ENCODE data around the gene RIMS3.

Gene RIMS3

DNA sequence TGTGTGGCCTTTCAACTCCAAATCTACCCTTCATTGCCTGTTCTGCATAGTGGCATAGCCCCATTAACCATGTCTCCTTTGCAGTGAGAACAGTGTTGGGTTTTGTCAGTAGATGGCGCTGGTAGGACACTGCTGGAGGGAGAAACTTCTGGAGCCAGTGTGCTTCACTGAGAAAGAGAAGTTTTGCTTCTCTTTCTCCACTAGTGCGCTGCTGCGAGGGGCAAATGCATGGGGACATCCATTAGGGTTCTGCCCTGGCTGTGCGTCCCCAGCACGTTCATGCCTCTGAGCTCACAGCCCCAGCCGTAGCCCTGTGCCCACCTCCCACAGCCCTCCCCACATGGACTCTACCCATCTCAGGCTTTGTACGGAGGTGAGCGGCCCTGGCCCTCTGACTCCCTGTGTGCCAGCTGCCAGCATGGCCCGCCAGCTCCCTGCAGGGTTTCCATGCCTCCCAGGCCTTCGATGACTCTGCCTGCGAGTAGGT, 53.1 kb downstream of the RIMS3 start:
- no peaks in the 10 kb centered on the region for H3K9me3 ChIP-seq (ENCODE audit: insufficient read depth, low read length)
- peak overlapping the region; percentile 66 for H3K4me3 ChIP-seq (ENCODE audit: low read length)
- peak; percentile 86 for TF ChIP-seq CTCF (IDR thresholded peaks at IDR 0.05; ENCODE audit: low read depth, low read length)
- TF ChIP-seq EZH2phosphoT487 (IDR thresholded peaks at IDR 0.05; ENCODE audit: low read depth), result no peak
- peaks cover 5% of the 10 kb centered on the region for H3K4me1 ChIP-seq (ENCODE audit: low read length)
- H3K27me3 ChIP-seq (ENCODE audit: low read depth, low read length), result no peaks in the 10 kb centered on the region
- peak overlapping the region; percentile 82 for H3K4me2 ChIP-seq (ENCODE audit: low read length)
- no peaks in the 10 kb centered on the region for H3K79me2 ChIP-seq (ENCODE audit: low read length)
- peak overlapping the region; percentile 24; the same call in 1 of the 2 replicates for H3K9ac ChIP-seq (ENCODE audit: low read length)
- H2AFZ ChIP-seq (ENCODE audit: low read depth, low read length), result peak overlapping the region; percentile 64; the same call in 1 of the 2 replicates
- H3K27ac ChIP-seq (ENCODE audit: low read length), result no peak overlapping the region
- no peaks in the 10 kb centered on the region for H3K36me3 ChIP-seq (replicated peaks; ENCODE audit: low read depth, low read length)
- H4K20me1 ChIP-seq (ENCODE audit: insufficient read depth, low read length), result no peaks in the 10 kb centered on the region

- Histone ChIP-seq H3K4me2 (ENCODE audit: low read length) (no peak overlapping the region), H2AFZ (ENCODE audit: low read depth, low read length) (no peak overlapping the region), H3K36me3 (replicated peaks; ENCODE audit: low read depth, low read length) (no peaks in the 10 kb centered on the region), H4K20me1 (ENCODE audit: insufficient read depth, low read length) (no peaks in the 10 kb centered on the region), H3K27ac (ENCODE audit: low read length) (no peak overlapping the region), H3K9me3 (ENCODE audit: insufficient read depth, low read length) (no peaks in the 10 kb centered on the region), H3K79me2 (ENCODE audit: low read length) (no peaks in the 10 kb centered on the region), H3K9ac (ENCODE audit: low read length) (no peak overlapping the region), H3K4me1 (ENCODE audit: low read length) (peaks cover 5% of the 10 kb centered on the region), H3K4me3 (ENCODE audit: low read length) (no peak overlapping the region), H3K27me3 (ENCODE audit: low read depth, low read length) (no peaks in the 10 kb centered on the region)
- TF ChIP-seq CTCF (IDR thresholded peaks at IDR 0.05; ENCODE audit: low read depth, low read length) (no peak), EZH2phosphoT487 (IDR thresholded peaks at IDR 0.05; ENCODE audit: low read depth) (no peak)
These were observed 55.3 kb downstream of the RIMS3 start for GRCh38 chr1:40610156-40610555.

- Histone ChIP-seq H3K27ac (ENCODE audit: low read length) (no peak overlapping the region), H3K9me3 (ENCODE audit: insufficient read depth, low read length) (no peaks in the 10 kb centered on the region), H3K4me2 (ENCODE audit: low read length) (no peak overlapping the region), H3K4me3 (ENCODE audit: low read length) (no peak overlapping the region), H3K36me3 (replicated peaks; ENCODE audit: low read depth, low read length) (no peaks in the 10 kb centered on the region), H3K27me3 (ENCODE audit: low read depth, low read length) (no peaks in the 10 kb centered on the region), H2AFZ (ENCODE audit: low read depth, low read length) (no peak overlapping the region), H3K9ac (ENCODE audit: low read length) (no peak overlapping the region), H3K79me2 (ENCODE audit: low read length) (no peaks in the 10 kb centered on the region), H3K4me1 (ENCODE audit: low read length) (peaks cover 5% of the 10 kb centered on the region), H4K20me1 (ENCODE audit: insufficient read depth, low read length) (no peaks in the 10 kb centered on the region)
- TF ChIP-seq EZH2phosphoT487 (IDR thresholded peaks at IDR 0.05; ENCODE audit: low read depth) (no peak), CTCF (IDR thresholded peaks at IDR 0.05; ENCODE audit: low read depth, low read length) (no peak)
These were observed 57.6 kb downstream of the RIMS3 start for GRCh38 chr1:40607921-40608320.

DNA sequence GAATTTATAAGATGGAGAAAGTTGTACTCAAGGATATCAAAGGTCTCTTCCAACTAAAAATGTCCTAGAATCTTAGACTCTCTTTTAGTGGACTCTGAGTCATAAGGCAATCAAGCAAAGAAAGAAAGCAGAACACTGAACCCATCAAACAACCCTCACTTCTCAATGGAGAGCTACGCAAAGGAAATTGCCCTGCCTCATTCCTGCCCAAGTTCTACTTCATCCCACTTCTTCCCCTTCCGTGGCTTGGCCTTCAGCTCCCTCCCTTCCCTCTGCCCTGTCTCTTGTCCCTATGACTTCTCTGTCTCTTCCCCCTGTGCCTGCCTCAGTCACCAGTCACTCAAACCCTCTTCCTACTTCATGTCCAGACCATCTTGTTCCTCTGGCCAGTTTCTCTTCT, 58.5 kb downstream of the RIMS3 start:
- no peak overlapping the region for H3K27ac ChIP-seq (ENCODE audit: low read length)
- no peak overlapping the region for H3K4me2 ChIP-seq (ENCODE audit: low read length)

More for the DNA sequence above, 58.5 kb downstream of the RIMS3 start:
- H3K36me3 ChIP-seq (replicated peaks; ENCODE audit: low read depth, low read length), result no peaks in the 10 kb centered on the region
- TF ChIP-seq CTCF (IDR thresholded peaks at IDR 0.05; ENCODE audit: low read depth, low read length) (no peak), EZH2phosphoT487 (IDR thresholded peaks at IDR 0.05; ENCODE audit: low read depth) (no peak)
- no peaks in the 10 kb centered on the region for H3K79me2 ChIP-seq (ENCODE audit: low read length)
- H3K9me3 ChIP-seq (ENCODE audit: insufficient read depth, low read length), result no peaks in the 10 kb centered on the region
- H3K9ac ChIP-seq (ENCODE audit: low read length), result no peak overlapping the region
- H3K4me1 ChIP-seq (ENCODE audit: low read length), result no peaks in the 10 kb centered on the region
- H2AFZ ChIP-seq (ENCODE audit: low read depth, low read length), result no peak overlapping the region
- H3K4me3 ChIP-seq (ENCODE audit: low read length), result no peak overlapping the region
- H4K20me1 ChIP-seq (ENCODE audit: insufficient read depth, low read length), result no peaks in the 10 kb centered on the region
- H3K27me3 ChIP-seq (ENCODE audit: low read depth, low read length), result no peaks in the 10 kb centered on the region
